Measurements from ENCODE around the gene KIF23.

KIF23 gene

DNA sequence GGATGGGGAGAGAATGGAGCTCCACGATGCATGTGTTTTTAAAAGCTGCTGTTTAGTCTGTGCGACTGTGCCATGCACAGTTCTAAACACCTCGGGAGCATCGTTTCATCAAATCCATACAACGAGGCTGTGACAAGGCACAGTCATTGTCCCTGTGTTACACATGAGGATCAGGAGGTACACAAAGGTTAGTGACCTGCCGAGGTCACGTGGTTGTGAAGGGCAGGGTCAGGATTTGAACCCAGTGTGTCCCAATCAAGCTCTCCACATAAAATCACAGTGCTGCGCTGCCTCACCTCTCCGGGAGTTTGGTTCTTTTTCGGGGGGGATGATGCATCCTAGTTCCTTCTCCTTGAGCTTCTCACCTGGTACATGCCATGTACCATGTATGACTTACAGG, 18.7 kb upstream of the KIF23 start:
- H3K36me3 ChIP-seq (ENCODE audit: insufficient read depth, low read length): no peaks in the 10 kb centered on the region
- no peak overlapping the region for H3K4me3 ChIP-seq (ENCODE audit: low read length)
- WGBS: 94% methylated on average over 10 of the region's 10 CpGs
- H3K27me3 ChIP-seq (ENCODE audit: insufficient read depth, low read length): no peaks in the 10 kb centered on the region
- H3K9me3 ChIP-seq (ENCODE audit: insufficient read depth, low read depth, low read length): no peaks in the 10 kb centered on the region
- H3K27ac ChIP-seq (ENCODE audit: low read depth, low read length): no peak overlapping the region
- H3K9ac ChIP-seq (ENCODE audit: low read depth, low read length): no peak overlapping the region
- peaks cover 11% of the 10 kb centered on the region for H3K4me1 ChIP-seq (ENCODE audit: insufficient read depth, low read length)

GRCh38 chr15:69395991-69396390, 18.2 kb upstream of the KIF23 start:
- H3K4me3 ChIP-seq (ENCODE audit: low read length): no peak overlapping the region
- no peaks in the 10 kb centered on the region for H3K36me3 ChIP-seq (ENCODE audit: insufficient read depth, low read length)
- no peaks in the 10 kb centered on the region for H3K27me3 ChIP-seq (ENCODE audit: insufficient read depth, low read length)
- 93% methylated on average over 5 of the region's 5 CpGs for WGBS
- H3K9me3 ChIP-seq (ENCODE audit: insufficient read depth, low read depth, low read length): no peaks in the 10 kb centered on the region
- H3K27ac ChIP-seq (ENCODE audit: low read depth, low read length): no peak overlapping the region
- no peak overlapping the region for H3K9ac ChIP-seq (ENCODE audit: low read depth, low read length)
- H3K4me1 ChIP-seq (ENCODE audit: insufficient read depth, low read length): peaks cover 11% of the 10 kb centered on the region

GRCh38 chr15:69398491-69398891, 15.7 kb upstream of the KIF23 start:
- no peak overlapping the region for H3K9ac ChIP-seq (ENCODE audit: low read depth, low read length)
- H3K9me3 ChIP-seq (ENCODE audit: insufficient read depth, low read depth, low read length): no peaks in the 10 kb centered on the region
- H3K27me3 ChIP-seq (ENCODE audit: insufficient read depth, low read length): no peaks in the 10 kb centered on the region
- WGBS: 76% methylated on average over 7 of the region's 7 CpGs
- no peak overlapping the region for H3K27ac ChIP-seq (ENCODE audit: low read depth, low read length)
- no peak overlapping the region for H3K4me3 ChIP-seq (ENCODE audit: low read length)
- H3K4me1 ChIP-seq (ENCODE audit: insufficient read depth, low read length): peaks cover 11% of the 10 kb centered on the region
- no peaks in the 10 kb centered on the region for H3K36me3 ChIP-seq (ENCODE audit: insufficient read depth, low read length)

GRCh38 chr15:69400850-69401249, 13.3 kb upstream of the KIF23 start:
- 80% methylated on average over 6 of the region's 6 CpGs for WGBS
- no peak overlapping the region for H3K9ac ChIP-seq (ENCODE audit: low read depth, low read length)
- no peak overlapping the region for H3K4me3 ChIP-seq (ENCODE audit: low read length)
- H3K27me3 ChIP-seq (ENCODE audit: insufficient read depth, low read length): no peaks in the 10 kb centered on the region
- H3K36me3 ChIP-seq (ENCODE audit: insufficient read depth, low read length): no peaks in the 10 kb centered on the region
- no peaks in the 10 kb centered on the region for H3K4me1 ChIP-seq (ENCODE audit: insufficient read depth, low read length)
- H3K27ac ChIP-seq (ENCODE audit: low read depth, low read length): no peak overlapping the region
- no peaks in the 10 kb centered on the region for H3K9me3 ChIP-seq (ENCODE audit: insufficient read depth, low read depth, low read length)

DNA sequence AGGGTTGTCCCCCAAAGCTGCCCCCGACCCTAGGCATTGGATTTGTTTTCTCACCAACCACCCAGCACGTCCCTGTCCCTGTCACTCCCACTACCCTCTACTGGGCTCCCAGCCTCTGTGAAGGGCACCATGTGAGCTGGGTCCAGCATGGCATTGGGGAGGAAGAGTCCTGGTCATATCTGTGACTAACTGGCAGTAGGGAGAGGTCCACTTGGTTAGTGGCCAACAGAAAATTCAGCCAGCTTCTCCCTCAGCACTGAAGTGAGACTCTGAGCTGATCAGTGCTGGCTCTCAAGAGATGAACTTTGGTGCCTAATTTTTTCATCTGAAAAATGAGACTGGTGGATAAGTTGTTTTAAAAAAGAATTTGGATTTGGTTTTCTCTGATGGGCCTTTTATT, 11.3 kb upstream of the KIF23 start:
- Histone ChIP-seq H3K9ac (ENCODE audit: low read depth, low read length) (no peak overlapping the region), H3K9me3 (ENCODE audit: insufficient read depth, low read depth, low read length) (no peaks in the 10 kb centered on the region), H3K36me3 (ENCODE audit: insufficient read depth, low read length) (no peaks in the 10 kb centered on the region), H3K4me3 (ENCODE audit: low read length) (no peak overlapping the region), H3K4me1 (ENCODE audit: insufficient read depth, low read length) (no peaks in the 10 kb centered on the region), H3K27ac (ENCODE audit: low read depth, low read length) (no peak overlapping the region), H3K27me3 (ENCODE audit: insufficient read depth, low read length) (no peaks in the 10 kb centered on the region)
- 84% methylated on average over 2 of the region's 2 CpGs for WGBS

DNA sequence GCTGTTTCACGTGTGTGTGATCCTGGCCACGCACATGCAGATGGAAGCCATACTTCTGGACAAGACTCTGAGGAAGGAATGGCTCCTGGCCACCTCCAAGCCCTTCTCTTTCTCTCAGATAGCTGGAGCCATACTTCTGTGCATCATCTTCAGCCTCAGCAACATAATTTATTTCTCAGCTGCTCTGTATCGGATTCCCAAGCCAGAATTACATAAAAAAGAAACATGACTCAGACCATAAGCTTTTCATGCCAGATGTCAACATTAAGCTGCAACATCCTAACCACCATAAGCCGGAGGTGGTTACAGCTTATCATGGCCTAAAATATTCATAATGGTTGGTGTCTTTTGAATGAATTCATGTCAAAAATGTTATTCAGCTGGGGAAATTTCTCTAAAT, 10.6 kb upstream of the KIF23 start:
- no peaks in the 10 kb centered on the region for H3K27me3 ChIP-seq (ENCODE audit: insufficient read depth, low read length)
- no peaks in the 10 kb centered on the region for H3K9me3 ChIP-seq (ENCODE audit: insufficient read depth, low read depth, low read length)
- no peak overlapping the region for H3K27ac ChIP-seq (ENCODE audit: low read depth, low read length)
- H3K4me1 ChIP-seq (ENCODE audit: insufficient read depth, low read length): no peaks in the 10 kb centered on the region
- 93% methylated on average over 4 of the region's 4 CpGs for WGBS
- no peak overlapping the region for H3K4me3 ChIP-seq (ENCODE audit: low read length)
- H3K9ac ChIP-seq (ENCODE audit: low read depth, low read length): no peak overlapping the region
- H3K36me3 ChIP-seq (ENCODE audit: insufficient read depth, low read length): no peaks in the 10 kb centered on the region

GRCh38 chr15:69405110-69405509, 9.0 kb upstream of the KIF23 start:
- no peaks in the 10 kb centered on the region for H3K4me1 ChIP-seq (ENCODE audit: insufficient read depth, low read length)
- no peak overlapping the region for H3K4me3 ChIP-seq (ENCODE audit: low read length)
- no peaks in the 10 kb centered on the region for H3K27me3 ChIP-seq (ENCODE audit: insufficient read depth, low read length)
- no peak overlapping the region for H3K9ac ChIP-seq (ENCODE audit: low read depth, low read length)
- H3K36me3 ChIP-seq (ENCODE audit: insufficient read depth, low read length): no peaks in the 10 kb centered on the region
- H3K9me3 ChIP-seq (ENCODE audit: insufficient read depth, low read depth, low read length): no peaks in the 10 kb centered on the region
- 64% methylated on average over 3 of the region's 3 CpGs for WGBS
- no peak overlapping the region for H3K27ac ChIP-seq (ENCODE audit: low read depth, low read length)

GRCh38 chr15:69407719-69408400, 6.3 kb upstream of the KIF23 start:
- H3K9me3 ChIP-seq (ENCODE audit: insufficient read depth, low read depth, low read length): no peaks in the 10 kb centered on the region
- no peaks in the 10 kb centered on the region for H3K27me3 ChIP-seq (ENCODE audit: insufficient read depth, low read length)
- no peaks in the 10 kb centered on the region for H3K36me3 ChIP-seq (ENCODE audit: insufficient read depth, low read length)
- H3K9ac ChIP-seq (ENCODE audit: low read depth, low read length): no peak overlapping the region
- no peak overlapping the region for H3K4me3 ChIP-seq (ENCODE audit: low read length)
- no peaks in the 10 kb centered on the region for H3K4me1 ChIP-seq (ENCODE audit: insufficient read depth, low read length)
- WGBS: 96% methylated on average over 3 of the region's 3 CpGs
- no peak overlapping the region for H3K27ac ChIP-seq (ENCODE audit: low read depth, low read length)

- H3K36me3 ChIP-seq (ENCODE audit: insufficient read depth, low read length): no peaks in the 10 kb centered on the region
- no peak overlapping the region for H3K9ac ChIP-seq (ENCODE audit: low read depth, low read length)
- 0 out of 2 replicates have a peak, but pooled peaks cover 2% of the 10 kb centered on the region for H3K27me3 ChIP-seq (ENCODE audit: insufficient read depth, low read length)
- WGBS: 88% methylated on average over 3 of the region's 3 CpGs
- H3K4me1 ChIP-seq (ENCODE audit: insufficient read depth, low read length): no peaks in the 10 kb centered on the region
- H3K4me3 ChIP-seq (ENCODE audit: low read length): no peak overlapping the region
- no peak overlapping the region for H3K27ac ChIP-seq (ENCODE audit: low read depth, low read length)
- no peaks in the 10 kb centered on the region for H3K9me3 ChIP-seq (ENCODE audit: insufficient read depth, low read depth, low read length)
Observed at GRCh38 chr15:69408841-69409240, 5.3 kb upstream of the KIF23 start.

DNA sequence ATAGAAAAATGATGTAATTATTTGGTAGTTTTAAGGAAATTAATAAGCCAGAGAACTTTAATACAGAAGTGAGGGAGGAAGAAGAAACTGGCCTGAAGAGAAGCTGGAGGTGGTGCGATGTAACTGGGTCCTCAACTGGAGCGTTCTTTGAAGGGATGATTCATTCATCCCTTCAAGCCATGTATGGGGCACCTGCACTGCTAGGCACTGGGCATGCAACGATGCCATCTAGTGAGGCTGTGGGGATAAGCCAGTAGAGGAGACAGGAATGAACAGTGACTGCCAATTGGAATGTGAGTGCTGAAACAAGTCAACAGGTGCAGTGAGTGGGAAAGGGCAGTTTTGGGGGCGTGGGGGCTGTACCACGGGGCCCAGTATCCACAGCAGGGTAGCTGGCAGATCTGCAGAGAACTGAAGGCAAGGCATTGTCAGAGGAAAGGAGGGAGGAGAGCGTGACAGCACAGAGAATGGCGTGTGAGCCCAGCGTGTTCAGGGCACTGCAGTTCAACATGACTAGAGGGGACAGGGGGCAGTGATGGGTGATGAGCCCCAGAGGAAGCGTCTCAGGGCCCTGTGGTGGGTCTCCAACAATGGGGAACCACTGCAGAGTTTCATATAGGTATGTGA, 3.8 kb upstream of the KIF23 start:
- H3K36me3 ChIP-seq (ENCODE audit: insufficient read depth, low read length): no peaks in the 10 kb centered on the region
- H3K9me3 ChIP-seq (ENCODE audit: insufficient read depth, low read depth, low read length): no peaks in the 10 kb centered on the region
- 0 out of 2 replicates have a peak, but pooled peaks cover 2% of the 10 kb centered on the region for H3K27me3 ChIP-seq (ENCODE audit: insufficient read depth, low read length)
- H3K4me3 ChIP-seq (ENCODE audit: low read length): no peak overlapping the region
- WGBS: 67% methylated on average over 9 of the region's 9 CpGs
- no peak overlapping the region for H3K9ac ChIP-seq (ENCODE audit: low read depth, low read length)
- H3K4me1 ChIP-seq (ENCODE audit: insufficient read depth, low read length): peaks cover 2% of the 10 kb centered on the region; the same call in 1 of the 2 replicates
- H3K27ac ChIP-seq (ENCODE audit: low read depth, low read length): no peak overlapping the region

GRCh38 chr15:69412274-69412673, 1.9 kb upstream of the KIF23 start:
- 0 out of 2 replicates have a peak, but pooled peaks cover 2% of the 10 kb centered on the region for H3K27me3 ChIP-seq (ENCODE audit: insufficient read depth, low read length)
- H3K4me1 ChIP-seq (ENCODE audit: insufficient read depth, low read length): peaks cover 9% of the 10 kb centered on the region
- peaks cover 14% of the 10 kb centered on the region for H3K36me3 ChIP-seq (ENCODE audit: insufficient read depth, low read length)
- no peak overlapping the region for H3K9ac ChIP-seq (ENCODE audit: low read depth, low read length)
- no peaks in the 10 kb centered on the region for H3K9me3 ChIP-seq (ENCODE audit: insufficient read depth, low read depth, low read length)
- no peak overlapping the region for H3K4me3 ChIP-seq (ENCODE audit: low read length)
- H3K27ac ChIP-seq (ENCODE audit: low read depth, low read length): no peak overlapping the region
